ENCODE measurements around the gene FRMPD3.
"Not testable (repeated sequence)": the region's sequence is repeated elsewhere in the genome, so short reads cannot be mapped to it uniquely, and the experiment has no call there.

Gene FRMPD3

DNA sequence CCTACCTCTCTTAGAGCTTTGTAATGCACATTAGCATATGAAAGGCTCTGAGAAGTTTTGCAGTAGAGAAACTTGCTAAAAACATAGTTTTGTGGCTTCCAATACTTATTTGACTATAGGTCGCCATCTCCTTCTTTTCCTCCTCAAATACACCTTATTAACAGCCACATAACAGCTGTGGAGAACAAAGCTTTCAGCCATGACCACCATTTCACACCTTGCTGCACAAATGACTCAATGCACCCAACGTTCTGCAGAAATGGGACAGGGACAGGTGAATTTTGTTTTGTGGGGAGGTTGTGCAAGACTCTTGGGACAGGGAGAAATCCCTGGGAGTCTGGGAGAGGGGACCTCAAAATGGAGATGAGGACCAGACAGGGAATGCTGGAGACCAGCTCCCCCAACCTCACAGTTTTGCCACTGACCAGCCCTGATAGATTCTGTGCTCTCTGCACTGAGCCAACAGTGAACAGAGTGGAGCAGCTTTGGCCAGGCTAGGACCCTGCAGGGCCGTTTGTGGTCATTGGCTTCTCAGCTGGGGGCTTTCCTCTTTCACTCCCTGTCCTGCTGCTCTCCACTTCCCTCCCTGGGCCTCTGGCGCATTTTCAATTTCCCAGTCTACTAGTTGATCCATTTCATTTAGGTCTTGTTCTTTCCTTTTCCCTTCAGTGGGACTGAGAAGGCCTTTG lies 16.6 kb downstream of the FRMPD3 start:
- no peak overlapping the region for H3K4me3 Mint-ChIP-seq
- peaks cover 7% of the 10 kb centered on the region for H3K9me3 Mint-ChIP-seq
- no peaks in the 10 kb centered on the region for H3K36me3 Mint-ChIP-seq (ENCODE audit: low read depth)
- no peak overlapping the region for H3K27ac Mint-ChIP-seq
- H3K4me1 Mint-ChIP-seq: no peaks in the 10 kb centered on the region
- TF ChIP-seq, protein P1, sequence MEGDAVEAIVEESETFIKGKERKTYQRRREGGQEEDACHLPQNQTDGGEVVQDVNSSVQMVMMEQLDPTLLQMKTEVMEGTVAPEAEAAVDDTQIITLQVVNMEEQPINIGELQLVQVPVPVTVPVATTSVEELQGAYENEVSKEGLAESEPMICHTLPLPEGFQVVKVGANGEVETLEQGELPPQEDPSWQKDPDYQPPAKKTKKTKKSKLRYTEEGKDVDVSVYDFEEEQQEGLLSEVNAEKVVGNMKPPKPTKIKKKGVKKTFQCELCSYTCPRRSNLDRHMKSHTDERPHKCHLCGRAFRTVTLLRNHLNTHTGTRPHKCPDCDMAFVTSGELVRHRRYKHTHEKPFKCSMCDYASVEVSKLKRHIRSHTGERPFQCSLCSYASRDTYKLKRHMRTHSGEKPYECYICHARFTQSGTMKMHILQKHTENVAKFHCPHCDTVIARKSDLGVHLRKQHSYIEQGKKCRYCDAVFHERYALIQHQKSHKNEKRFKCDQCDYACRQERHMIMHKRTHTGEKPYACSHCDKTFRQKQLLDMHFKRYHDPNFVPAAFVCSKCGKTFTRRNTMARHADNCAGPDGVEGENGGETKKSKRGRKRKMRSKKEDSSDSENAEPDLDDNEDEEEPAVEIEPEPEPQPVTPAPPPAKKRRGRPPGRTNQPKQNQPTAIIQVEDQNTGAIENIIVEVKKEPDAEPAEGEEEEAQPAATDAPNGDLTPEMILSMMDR (IDR thresholded peaks at IDR 0.05; ENCODE audit: unreplicated experiment in 3 of 3): no peak
- peaks cover 7% of the 10 kb centered on the region for H3K27me3 Mint-ChIP-seq (ENCODE audit: low read depth)

DNA sequence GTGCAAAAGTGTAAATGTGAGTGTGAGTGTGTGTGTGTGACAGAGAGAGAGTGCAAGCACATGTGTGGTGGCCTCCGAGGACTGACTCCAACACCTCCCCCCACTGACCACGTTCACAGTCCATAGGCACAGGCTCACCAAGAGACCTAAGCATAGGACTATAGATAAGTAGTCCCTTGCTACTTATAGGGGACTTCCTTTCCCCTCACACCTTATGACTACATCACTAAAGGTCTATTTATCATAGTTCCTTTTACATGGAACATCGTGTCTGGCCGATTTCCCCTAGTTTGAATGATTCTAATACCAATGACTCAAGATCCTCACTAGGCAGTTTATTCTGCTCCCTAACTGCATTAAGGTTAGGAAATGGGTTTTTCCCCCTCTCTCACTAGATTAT lies 17.8 kb downstream of the FRMPD3 start:
- H3K9me3 Mint-ChIP-seq: peaks cover 7% of the 10 kb centered on the region
- H3K36me3 Mint-ChIP-seq (ENCODE audit: low read depth): no peaks in the 10 kb centered on the region
- no peaks in the 10 kb centered on the region for H3K4me1 Mint-ChIP-seq
- H3K27ac Mint-ChIP-seq: no peak overlapping the region
- peaks cover 4% of the 10 kb centered on the region for H3K27me3 Mint-ChIP-seq (ENCODE audit: low read depth)
- no peak overlapping the region for H3K4me3 Mint-ChIP-seq
- TF ChIP-seq, protein P1 (IDR thresholded peaks at IDR 0.05; ENCODE audit: unreplicated experiment in 3 of 3): no peak

DNA sequence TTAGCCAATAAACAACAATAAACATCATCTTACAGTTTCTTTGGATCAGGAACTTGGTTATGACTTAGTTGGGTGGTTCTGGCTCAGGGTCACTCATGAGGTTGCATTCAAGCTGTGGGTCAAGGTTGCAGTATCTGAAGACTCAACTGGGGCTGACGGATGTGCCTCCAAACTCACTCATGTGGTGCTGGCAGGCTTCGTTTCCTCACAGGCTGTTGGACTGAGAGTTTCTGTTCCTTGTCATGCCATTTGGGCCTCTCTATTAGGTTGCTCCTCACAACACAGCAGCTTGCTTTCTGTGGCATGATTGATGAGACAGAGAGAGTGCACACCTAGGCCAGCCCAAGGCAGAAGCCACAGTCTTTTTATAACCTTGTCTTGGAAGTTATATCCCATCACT lies 20.7 kb downstream of the FRMPD3 start:
- Mint-ChIP-seq H3K36me3 (ENCODE audit: low read depth) (no peaks in the 10 kb centered on the region), H3K9me3 (peaks cover 4% of the 10 kb centered on the region), H3K4me3 (no peak overlapping the region), H3K27me3 (ENCODE audit: low read depth) (no peaks in the 10 kb centered on the region), H3K27ac (no peak overlapping the region), H3K4me1 (peaks cover 2% of the 10 kb centered on the region)
- TF ChIP-seq, protein P1 (IDR thresholded peaks at IDR 0.05; ENCODE audit: unreplicated experiment in 3 of 3): no peak

DNA sequence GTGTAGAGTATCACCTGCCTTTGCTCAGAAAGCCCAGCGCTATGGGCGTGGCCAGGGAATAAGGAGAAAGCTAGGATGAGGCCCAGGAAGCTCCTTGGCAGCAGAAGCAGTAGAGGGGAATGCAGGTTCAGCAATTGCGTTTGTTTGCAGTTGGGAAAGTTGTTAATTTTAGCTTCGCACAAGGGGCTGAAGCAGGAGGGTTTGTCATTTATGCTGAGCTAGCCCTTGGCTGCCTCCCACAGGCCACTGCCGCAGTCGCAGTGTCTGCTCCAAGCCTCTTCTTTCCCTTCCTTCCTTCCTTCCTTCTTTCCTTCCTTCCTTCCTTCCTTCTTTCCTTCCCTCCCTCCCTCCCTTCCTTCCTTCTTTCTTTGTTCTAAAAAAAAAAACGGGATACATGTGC lies 21.5 kb downstream of the FRMPD3 start:
- Mint-ChIP-seq H3K4me3 (no peak overlapping the region), H3K27ac (no peak overlapping the region), H3K4me1 (peaks cover 4% of the 10 kb centered on the region), H3K27me3 (ENCODE audit: low read depth) (no peaks in the 10 kb centered on the region), H3K9me3 (peaks cover 4% of the 10 kb centered on the region), H3K36me3 (ENCODE audit: low read depth) (no peaks in the 10 kb centered on the region)
- TF ChIP-seq, protein P1 (IDR thresholded peaks at IDR 0.05; ENCODE audit: unreplicated experiment in 3 of 3): no peak

DNA sequence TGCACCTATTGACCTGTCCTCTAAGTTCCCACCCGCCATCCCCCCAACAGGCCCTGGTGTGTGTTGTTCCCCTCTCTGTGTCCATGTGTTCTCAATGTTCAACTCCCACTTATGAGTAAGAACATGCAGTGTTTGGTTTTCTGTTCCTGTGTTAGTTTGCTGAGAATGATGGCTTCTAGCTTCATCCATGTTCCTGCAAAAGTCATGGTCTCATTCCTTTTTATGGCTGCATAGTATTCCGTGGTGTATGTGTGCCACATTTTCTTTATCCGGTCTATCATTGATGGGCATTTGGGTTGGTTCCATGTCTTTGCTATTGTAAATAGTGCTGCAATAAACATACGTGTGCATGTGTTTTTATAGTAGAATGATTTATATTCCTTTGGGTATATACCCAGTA lies 22.0 kb downstream of the FRMPD3 start:
- not testable (repeated sequence) for H3K27me3 Mint-ChIP-seq (ENCODE audit: low read depth); H3K4me3 Mint-ChIP-seq; H3K27ac Mint-ChIP-seq; H3K4me1 Mint-ChIP-seq; H3K9me3 Mint-ChIP-seq; H3K36me3 Mint-ChIP-seq (ENCODE audit: low read depth)

DNA sequence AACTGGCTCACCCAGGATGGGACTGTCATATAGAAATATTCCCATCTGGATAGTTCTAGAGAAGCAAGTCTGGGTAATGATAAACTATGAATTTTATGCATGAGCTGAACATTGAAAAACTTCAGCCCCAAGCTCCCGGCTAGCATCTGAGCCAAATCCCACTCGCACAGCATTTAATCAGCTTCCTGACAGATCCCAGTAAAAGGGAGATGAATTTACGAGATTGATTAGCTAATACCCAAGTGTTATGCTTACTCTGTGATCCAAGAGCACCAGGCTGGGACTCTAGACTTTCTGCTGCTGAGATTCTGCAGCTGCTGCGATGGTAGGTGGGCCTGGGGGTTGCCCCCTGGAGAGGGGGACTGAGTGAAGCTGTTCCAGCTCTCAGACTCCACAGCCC lies 28.0 kb downstream of the FRMPD3 start:
- H3K4me1 Mint-ChIP-seq: peaks cover 27% of the 10 kb centered on the region
- H3K36me3 Mint-ChIP-seq (ENCODE audit: low read depth): no peaks in the 10 kb centered on the region
- TF ChIP-seq, protein P1 (IDR thresholded peaks at IDR 0.05; ENCODE audit: unreplicated experiment in 3 of 3): no peak
- H3K4me3 Mint-ChIP-seq: no peak overlapping the region
- peak overlapping the region; percentile 27 to 52 (median 42) for H3K27ac Mint-ChIP-seq
- H3K27me3 Mint-ChIP-seq (ENCODE audit: low read depth): no peaks in the 10 kb centered on the region
- H3K9me3 Mint-ChIP-seq: no peaks in the 10 kb centered on the region

Data from nephron (organoid).